OCI-LY3 (cell line): Measurements from ENCODE around the gene ARMH4.

ENCODE experiments used
- H2AFZ ChIP-seq: fragments of 200-600, 300-600 bp; shearing (Covaris generic); 2 replicates; pipeline ENCODE4 v1.6.0; 2014; ENCODE audit warnings: antibody characterized with exemption, low read depth, low read length
- H3K27ac ChIP-seq: fragments of 200-600, 300-600 bp; sonication (generic); 2 replicates; pipeline ENCODE4 v1.5.1; 2014; ENCODE audit warnings: mild to moderate bottlenecking, low read length, moderate library complexity, mixed read lengths
- H3K27me3 ChIP-seq: fragments of 200-600, 300-600 bp; sonication (generic); 2 replicates; pipeline ENCODE4 v1.6.1; 2014; ENCODE audit warnings: low read depth, low read length, mixed read lengths
- H3K36me3 ChIP-seq: fragments of 200-600, 300-600 bp; sonication (generic); replicated peaks from 2 replicates; pipeline ENCODE3; 2014; ENCODE audit warnings: low read depth, low read length, mixed read lengths
- H3K4me1 ChIP-seq: fragments of 300-600, 200-600 bp; sonication (generic); 2 replicates; pipeline ENCODE4 v1.6.1; 2014; ENCODE audit warnings: low read length, mixed read lengths
- H3K4me2 ChIP-seq: fragments of 200-600, 300-600 bp; sonication (generic); 2 replicates; pipeline ENCODE4 v1.6.1; 2014; ENCODE audit warnings: low read length, mixed read lengths
- H3K4me3 ChIP-seq: fragments of 300-600, 200-600 bp; sonication (generic); 2 replicates; pipeline ENCODE4 v1.5.1; 2014; ENCODE audit warnings: antibody characterized with exemption, mild to moderate bottlenecking, low read length, moderate library complexity
- H3K79me2 ChIP-seq: fragments of 300-600, 200-600 bp; shearing (Covaris generic); 2 replicates; pipeline ENCODE4 v1.6.1; 2014; ENCODE audit warnings: mild to moderate bottlenecking, low read length, mixed read lengths
- H3K9ac ChIP-seq: fragments of 300-600, 200-600 bp; shearing (Covaris generic); 2 replicates; pipeline ENCODE4 v1.6.0; 2014; ENCODE audit warnings: mild to moderate bottlenecking, low read length, moderate library complexity
- H3K9me3 ChIP-seq: fragments of 200-600, 300-600 bp; shearing (Covaris generic); 2 replicates; pipeline ENCODE4 v1.6.1; 2014; ENCODE audit warnings: low read length, mixed read lengths; ENCODE audit not compliant: insufficient read depth
- H4K20me1 ChIP-seq: fragments of 200-600, 300-600 bp; sonication (generic); 2 replicates; pipeline ENCODE4 v1.6.1; 2016; ENCODE audit warnings: low read length, mixed read lengths; ENCODE audit not compliant: insufficient read depth
- EZH2phosphoT487 ChIP-seq: fragments of 200-600 bp; shearing (Covaris generic); IDR thresholded peaks from 2 replicates; pipeline ENCODE4 v1.6.1; 2018; ENCODE audit warnings: antibody characterized with exemption, mixed run types, low read depth
- TF ChIP-seq, protein P1 (sequence below): fragments of 200-600, 300-600 bp; sonication (generic); IDR thresholded peaks from 2 replicates; pipeline ENCODE4 v1.5.1; 2014; ENCODE audit warnings: antibody characterized with exemption, low read length, low read depth

Gene ARMH4

DNA sequence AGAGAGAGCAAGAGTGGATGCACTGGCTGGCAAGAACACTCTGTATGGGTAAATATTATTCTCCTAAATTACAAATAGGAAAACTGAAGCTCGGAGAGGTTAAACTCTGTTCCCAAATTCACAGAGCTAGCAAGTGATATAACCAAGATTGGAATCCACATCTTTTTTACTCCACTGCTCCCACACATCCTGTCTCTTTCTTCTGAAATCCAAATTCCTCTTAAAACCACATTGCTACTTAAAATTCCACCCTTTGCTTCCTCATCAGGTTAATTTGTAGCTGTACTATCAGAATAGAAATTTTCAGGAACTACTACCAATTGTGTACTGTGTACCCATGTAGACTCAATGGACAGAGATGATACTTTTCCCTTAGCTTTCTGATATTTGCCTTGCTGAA, 74.4 kb downstream of the ARMH4 start:
- Histone ChIP-seq H3K4me2 (no peak overlapping the region), H3K27ac (no peak overlapping the region), H3K4me1 (no peaks in the 10 kb centered on the region), H3K9ac (no peak overlapping the region), H3K36me3 (no peaks in the 10 kb centered on the region), H4K20me1 (no peaks in the 10 kb centered on the region), H2AFZ (no peak overlapping the region), H3K79me2 (no peaks in the 10 kb centered on the region), H3K27me3 (peaks cover 8% of the 10 kb centered on the region), H3K9me3 (no peaks in the 10 kb centered on the region), H3K4me3 (no peak overlapping the region)
- no peak for TF ChIP-seq EZH2phosphoT487
- TF ChIP-seq, protein P1, sequence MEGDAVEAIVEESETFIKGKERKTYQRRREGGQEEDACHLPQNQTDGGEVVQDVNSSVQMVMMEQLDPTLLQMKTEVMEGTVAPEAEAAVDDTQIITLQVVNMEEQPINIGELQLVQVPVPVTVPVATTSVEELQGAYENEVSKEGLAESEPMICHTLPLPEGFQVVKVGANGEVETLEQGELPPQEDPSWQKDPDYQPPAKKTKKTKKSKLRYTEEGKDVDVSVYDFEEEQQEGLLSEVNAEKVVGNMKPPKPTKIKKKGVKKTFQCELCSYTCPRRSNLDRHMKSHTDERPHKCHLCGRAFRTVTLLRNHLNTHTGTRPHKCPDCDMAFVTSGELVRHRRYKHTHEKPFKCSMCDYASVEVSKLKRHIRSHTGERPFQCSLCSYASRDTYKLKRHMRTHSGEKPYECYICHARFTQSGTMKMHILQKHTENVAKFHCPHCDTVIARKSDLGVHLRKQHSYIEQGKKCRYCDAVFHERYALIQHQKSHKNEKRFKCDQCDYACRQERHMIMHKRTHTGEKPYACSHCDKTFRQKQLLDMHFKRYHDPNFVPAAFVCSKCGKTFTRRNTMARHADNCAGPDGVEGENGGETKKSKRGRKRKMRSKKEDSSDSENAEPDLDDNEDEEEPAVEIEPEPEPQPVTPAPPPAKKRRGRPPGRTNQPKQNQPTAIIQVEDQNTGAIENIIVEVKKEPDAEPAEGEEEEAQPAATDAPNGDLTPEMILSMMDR, result no peak

GRCh38 chr14:58073516-58073915, 78.5 kb downstream of the ARMH4 start:
- Histone ChIP-seq H4K20me1 (no peaks in the 10 kb centered on the region), H3K9me3 (no peaks in the 10 kb centered on the region), H3K4me3 (no peak overlapping the region), H2AFZ (no peak overlapping the region), H3K4me1 (no peaks in the 10 kb centered on the region; the same call in 1 of the 2 replicates), H3K27me3 (peaks cover 6% of the 10 kb centered on the region; the same call in 1 of the 2 replicates), H3K27ac (no peak overlapping the region), H3K36me3 (no peaks in the 10 kb centered on the region), H3K9ac (no peak overlapping the region), H3K79me2 (no peaks in the 10 kb centered on the region), H3K4me2 (no peak overlapping the region)
- TF ChIP-seq EZH2phosphoT487, result no peak
- TF ChIP-seq, protein P1, result no peak

DNA sequence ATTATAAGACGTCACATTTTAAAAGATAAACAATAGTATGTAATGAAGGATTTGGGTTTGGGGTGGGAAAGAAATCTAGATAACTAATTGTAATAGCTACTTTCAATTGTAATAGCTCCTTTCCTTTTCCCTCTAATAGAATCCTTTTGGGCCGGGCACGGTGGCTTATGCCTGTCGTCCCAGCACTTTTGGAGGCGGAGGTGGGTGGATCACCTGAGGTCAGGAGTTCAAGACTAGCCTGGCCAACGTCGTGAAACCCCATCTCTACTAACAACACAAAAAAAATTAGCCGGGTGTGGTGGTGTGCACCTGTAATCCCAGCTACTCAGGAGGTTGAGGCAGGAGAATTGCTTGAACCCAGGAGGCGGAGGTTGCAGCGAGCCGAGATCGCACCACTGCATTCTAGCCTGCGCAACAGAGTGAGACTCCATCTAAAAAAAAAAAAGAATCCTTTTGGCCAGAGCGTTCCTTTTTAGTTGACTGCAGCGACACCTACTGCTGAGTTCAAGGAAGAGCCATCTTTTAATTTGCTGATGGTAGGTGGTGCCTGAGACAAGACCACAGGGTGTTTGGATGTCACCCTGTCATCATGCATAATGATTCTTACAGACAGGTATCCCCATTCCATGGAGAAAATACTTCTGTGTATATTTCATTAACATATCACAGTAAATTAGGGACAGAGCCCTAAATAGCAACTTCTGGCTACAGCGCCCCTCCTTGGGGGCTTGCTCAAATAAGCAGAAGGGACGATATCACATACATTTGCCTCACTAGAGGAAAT, 79.5 kb downstream of the ARMH4 start:
- no peaks in the 10 kb centered on the region for H4K20me1 ChIP-seq
- peak overlapping the region; percentile 48 for H3K4me2 ChIP-seq
- no peak overlapping the region for H3K9ac ChIP-seq
- no peaks in the 10 kb centered on the region for H3K79me2 ChIP-seq
- H3K27me3 ChIP-seq, result peaks cover 9% of the 10 kb centered on the region; the same call in 1 of the 2 replicates
- no peak overlapping the region for H2AFZ ChIP-seq
- no peaks in the 10 kb centered on the region for H3K36me3 ChIP-seq
- TF ChIP-seq EZH2phosphoT487, result no peak
- TF ChIP-seq, protein P1, result peak; percentile 84
- peak overlapping the region; percentile 27; the same call in 1 of the 2 replicates for H3K4me3 ChIP-seq
- H3K27ac ChIP-seq, result no peak overlapping the region
- H3K4me1 ChIP-seq, result no peaks in the 10 kb centered on the region; the same call in 1 of the 2 replicates
- no peaks in the 10 kb centered on the region for H3K9me3 ChIP-seq

DNA sequence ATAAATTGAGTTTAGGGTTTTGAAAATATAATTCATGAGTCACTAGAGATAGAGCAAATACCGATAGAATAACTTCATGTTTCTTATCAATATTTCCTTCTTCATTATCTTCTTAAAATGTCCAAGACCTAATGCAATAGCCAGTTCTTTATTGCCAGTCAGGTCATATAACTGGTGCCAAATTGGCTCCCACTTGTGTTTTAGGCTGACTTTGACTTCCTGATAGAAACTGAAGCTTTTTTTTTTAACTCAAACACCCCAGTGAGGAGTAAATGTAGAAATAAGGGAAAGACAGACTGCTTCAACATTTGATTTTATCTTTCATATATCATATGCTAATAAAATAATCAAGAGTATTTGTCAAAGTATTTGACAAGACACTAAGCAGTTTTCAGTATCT, 80.7 kb downstream of the ARMH4 start:
- H3K4me3 ChIP-seq, result no peak overlapping the region
- no peak overlapping the region for H3K9ac ChIP-seq
- TF ChIP-seq, protein P1, result no peak
- TF ChIP-seq EZH2phosphoT487, result no peak

More for the DNA sequence above, 80.7 kb downstream of the ARMH4 start:
- Histone ChIP-seq H3K27ac (no peak overlapping the region), H3K4me2 (no peak overlapping the region), H3K79me2 (no peaks in the 10 kb centered on the region), H2AFZ (no peak overlapping the region), H3K27me3 (peaks cover 15% of the 10 kb centered on the region; the same call in 1 of the 2 replicates), H3K9me3 (no peaks in the 10 kb centered on the region), H3K4me1 (no peaks in the 10 kb centered on the region; the same call in 1 of the 2 replicates), H3K36me3 (no peaks in the 10 kb centered on the region), H4K20me1 (no peaks in the 10 kb centered on the region)
